K562 (cell line): Measurements from ENCODE around the gene ATP6V0D1.

Source experiments
- CBFB ChIP-seq: sonication (generic); formaldehyde crosslinking; IDR thresholded peaks from 2 replicates; pipeline ENCODE4 v1.4.0; 2020; ENCODE audit warnings: mild to moderate bottlenecking, missing genetic modification reagents
- DPF2 ChIP-seq: fragments of 450-650 bp; IDR thresholded peaks from 2 replicates; pipeline ENCODE4 v1.6.1; 2016
- ZBTB26 ChIP-seq: fragments of 450-650 bp; formaldehyde crosslinking; IDR thresholded peaks from 2 replicates; pipeline ENCODE4 v1.4.0; 2022; ENCODE audit warnings: missing genetic modification characterization
- ZBTB7A ChIP-seq: IDR thresholded peaks from 2 replicates; pipeline ENCODE4 v1.6.1; 2011; ENCODE audit warnings: low read depth, mild to moderate bottlenecking, low read length, moderate library complexity, borderline replicate concordance; ENCODE audit not compliant: control insufficient read depth
- ZNF174 ChIP-seq: fragments of 250-450 bp; sonication (Bioruptor Pico); IDR thresholded peaks from 2 replicates; pipeline ENCODE4 v1.4.0; 2020; ENCODE audit warnings: mild to moderate bottlenecking
- ZNF699 ChIP-seq: fragments of 250-450 bp; sonication (Bioruptor Pico); IDR thresholded peaks from 2 replicates; pipeline ENCODE4 v1.8.0; 2021; ENCODE audit warnings: mild to moderate bottlenecking, moderate library complexity; ENCODE audit not compliant: insufficient replicate concordance
- TF ChIP-seq, protein P1 (sequence below): fragments of 250-450 bp; sonication (Bioruptor Pico); IDR thresholded peaks from 2 replicates; pipeline ENCODE4 v1.8.0; 2021; ENCODE audit warnings: borderline replicate concordance, mild to moderate bottlenecking, moderate library complexity; ENCODE audit not compliant: poor library complexity, severe bottlenecking

DNA sequence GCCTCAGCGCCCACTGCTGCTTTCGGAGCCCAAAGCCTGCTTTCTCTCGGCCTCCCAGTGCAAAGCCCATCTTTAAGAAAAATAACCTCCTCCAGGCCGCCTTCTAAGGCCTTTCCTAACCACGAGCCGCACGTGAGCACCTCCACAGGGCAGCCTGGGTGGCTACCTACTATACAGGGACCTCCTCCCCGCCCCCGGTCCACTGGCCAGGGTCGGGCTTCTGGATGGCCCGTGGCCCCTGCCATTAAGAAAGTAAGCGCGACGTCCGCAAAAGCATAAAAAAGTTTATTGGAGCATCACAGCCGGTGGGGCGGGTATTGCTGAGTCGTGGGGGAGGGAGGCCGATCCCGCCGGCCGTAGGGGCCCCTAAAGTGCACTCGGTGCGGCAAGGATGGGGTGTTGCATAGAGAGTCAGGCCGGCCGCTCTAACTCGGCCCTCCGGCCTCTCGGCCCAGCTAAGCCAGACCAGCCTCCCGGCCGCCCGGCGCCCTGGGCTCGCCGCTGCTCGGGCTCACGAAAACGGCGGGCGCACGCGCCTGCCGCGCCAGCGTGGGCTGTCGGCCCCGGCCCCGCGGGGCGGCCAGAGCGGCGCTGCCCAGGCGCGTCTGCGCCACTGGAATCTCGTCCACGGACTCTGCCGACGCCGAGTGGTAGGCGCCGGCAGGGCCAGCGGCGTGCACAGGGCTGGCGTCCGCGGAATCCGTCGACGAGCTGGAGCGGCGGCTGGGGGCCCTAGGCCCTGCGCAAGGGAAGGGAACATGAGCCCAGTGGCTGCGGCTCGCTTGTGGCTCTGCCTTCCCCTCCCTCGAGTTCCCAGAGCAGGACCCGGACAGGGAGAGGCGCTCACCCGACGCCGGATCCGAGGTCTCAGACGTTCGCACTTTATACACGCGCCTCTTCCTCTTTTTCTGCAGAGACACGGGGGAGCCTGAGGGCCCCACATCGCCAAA, 86.5 kb downstream of the ATP6V0D1 start:
- no peak for TF ChIP-seq ZBTB26 (CRISPR knock-in tag)
- no peak for TF ChIP-seq DPF2
- TF ChIP-seq, protein P1, sequence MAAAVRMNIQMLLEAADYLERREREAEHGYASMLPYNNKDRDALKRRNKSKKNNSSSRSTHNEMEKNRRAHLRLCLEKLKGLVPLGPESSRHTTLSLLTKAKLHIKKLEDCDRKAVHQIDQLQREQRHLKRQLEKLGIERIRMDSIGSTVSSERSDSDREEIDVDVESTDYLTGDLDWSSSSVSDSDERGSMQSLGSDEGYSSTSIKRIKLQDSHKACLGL (CRISPR knock-in tag) = no peak
- no peak for TF ChIP-seq CBFB (CRISPR knock-in tag)
- no peak for TF ChIP-seq ZNF174
- no peak for TF ChIP-seq ZNF699 (CRISPR knock-in tag)
- no peak for TF ChIP-seq ZBTB7A
